Naive thymus-derived CD4-positive, alpha-beta T cell (primary cell): ENCODE results near the gene PACRG. TPM values are rescaled to one million over a fixed set of nuclear protein-coding genes. Genes with fewer than 3 reads are reported as not detected.
A peak's percentile ranks its signal among the peaks of the same experiment; 100 is the strongest.

Experiments
- ATAC-seq: fragments of 150-1000 bp; cut with Tn5 transposase; 2 replicates; pipeline ENCODE4 v1.10.0; 2021; ENCODE audit warnings: mild to moderate bottlenecking, moderate library complexity
- CTCF ChIA-PET: fragments of 350-600 bp; sonication (Branson Sonifier 250); formaldehyde crosslinking; loops from one replicate; lab custom pipeline; 2021; ENCODE audit warnings: antibody characterized with exemption; lab: Charles Lee
- POLR2A ChIA-PET: fragments of 350-600 bp; sonication (Branson Sonifier 250); formaldehyde crosslinking; loops from one replicate; lab custom pipeline; 2021; ENCODE audit warnings: antibody characterized with exemption, inconsistent platforms; lab: Charles Lee
- DNase-seq, 9 donors: peaks; one replicate each; pipeline versions ENCODE4 v3.0.0 to v3.0.0-alpha.2; 2020 to 2022; ENCODE audit warnings: mixed read lengths in 1 of 9
- H3K27ac ChIP-seq: one replicate; pipeline ENCODE4 v1.7.0; 2013; ENCODE audit warnings: mild to moderate bottlenecking, low read depth, low read length, moderate library complexity
- H3K27me3 ChIP-seq, 2 donors: one replicate each; pipeline ENCODE4 v1.7.0; 2013; ENCODE audit warnings: low read length in 2 of 2, mild to moderate bottlenecking in 2 of 2, moderate library complexity in 2 of 2; ENCODE audit not compliant: control insufficient read depth in 2 of 2, insufficient read depth in 2 of 2
- H3K36me3 ChIP-seq, 3 experiments: 1 replicate in 2 of 3; 2 replicates in 1 of 3; pipeline ENCODE4 v1.7.0; 2013; ENCODE audit warnings: low read length in 3 of 3, mild to moderate bottlenecking in 3 of 3, moderate library complexity in 1 of 3; ENCODE audit not compliant: insufficient read depth in 3 of 3, control insufficient read depth in 2 of 3
- H3K4me1 ChIP-seq, 2 donors: one replicate each; pipeline ENCODE4 v1.7.0; 2013; ENCODE audit warnings: low read length in 2 of 2, mild to moderate bottlenecking in 2 of 2, moderate library complexity in 1 of 2; ENCODE audit not compliant: control insufficient read depth in 2 of 2, insufficient read depth in 2 of 2
- H3K4me3 ChIP-seq: 2 replicates; pipeline ENCODE4 v1.7.0; 2013; ENCODE audit warnings: mild to moderate bottlenecking, low read length
- H3K9me3 ChIP-seq, 3 experiments: 1 replicate in 2 of 3; 2 replicates in 1 of 3; pipeline ENCODE4 v1.7.0; 2013; ENCODE audit warnings: low read length in 3 of 3; ENCODE audit not compliant: control insufficient read depth in 2 of 3
- H3K27ac Mint-ChIP-seq, 9 donors: one replicate each; pipeline ENCODE4 v1.8.0; 2020 to 2022; ENCODE audit warnings: mixed read lengths in 9 of 9, mild to moderate bottlenecking in 8 of 9, moderate library complexity in 5 of 9, inconsistent platforms in 2 of 9
- H3K27me3 Mint-ChIP-seq, 5 donors: one replicate each; pipeline ENCODE4 v1.8.0; 2021 to 2022; ENCODE audit warnings: mixed read lengths in 5 of 5, mild to moderate bottlenecking in 1 of 5
- H3K36me3 Mint-ChIP-seq, 5 donors: one replicate each; pipeline ENCODE4 v1.8.0; 2020 to 2022; ENCODE audit warnings: mixed read lengths in 5 of 5, mild to moderate bottlenecking in 3 of 5, inconsistent platforms in 1 of 5
- H3K4me1 Mint-ChIP-seq, 7 donors: one replicate each; pipeline ENCODE4 v1.8.0; 2020 to 2022; ENCODE audit warnings: mixed read lengths in 7 of 7, mild to moderate bottlenecking in 3 of 7, inconsistent platforms in 1 of 7
- H3K4me3 Mint-ChIP-seq, 10 donors: one replicate each; pipeline ENCODE4 v1.8.0; 2020 to 2022; ENCODE audit warnings: mild to moderate bottlenecking in 10 of 10, mixed read lengths in 10 of 10, moderate library complexity in 6 of 10, inconsistent platforms in 2 of 10
- H3K9me3 Mint-ChIP-seq, 11 donors: one replicate each; pipeline ENCODE4 v1.8.0; 2020 to 2022; ENCODE audit warnings: mixed read lengths in 11 of 11, mild to moderate bottlenecking in 4 of 11, inconsistent platforms in 1 of 11, moderate library complexity in 1 of 11
- intact Hi-C, 2 donors: fragments of 100-400 bp; cut with micrococcal nuclease; formaldehyde crosslinking; loops; one replicate each; pipeline ENCODE4 v1.15.1; 2023
- polyA plus RNA-seq, 2 donors: library from polyadenylated mRNA; unstranded; fragments of 300-500 nt; fragmentation: Illumina TruSeq; gene quantifications; one replicate each; pipeline ENCODE4 v1.2.3, GENCODE V29; 2021
- total RNA-seq, 6 experiments: library from RNA in 5 of 6; stranded (reverse) in 5 of 6; gene quantifications; 1 replicate in 5 of 6; 2 replicates in 1 of 6; pipeline ENCODE4 v1.2.3 and lab custom pipeline; 2021 to 2026

The PACRG gene
- total and polyA plus RNA-seq, 7 experiments from 2014 or later, result 0.89 to 2.2 (median 1.5) TPM; not detected in 1

- ChIA-PET CTCF (no interaction called here), POLR2A (no interaction called here)
- Histone ChIP-seq H3K4me3 (no peak overlapping the region), H3K36me3 (no peaks in the 10 kb centered on the region), H3K9me3 (no peaks in the 10 kb centered on the region), H3K27ac (no peak overlapping the region), H3K4me1 (no peaks in the 10 kb centered on the region), H3K27me3 (no peaks in the 10 kb centered on the region)
- no peaks in the 10 kb centered on the region for H3K9me3 Mint-ChIP-seq
- peaks cover 0 to 13% (median 0%) of the 10 kb centered on the region in 5 donors for H3K36me3 Mint-ChIP-seq
- no peak for DNase-seq
- intact Hi-C loops, result no loop called here
- no peak for ATAC-seq
- H3K4me1 Mint-ChIP-seq, result peaks cover 0 to 7% (median 0%) of the 10 kb centered on the region in 7 donors
- no peak overlapping the region for H3K4me3 Mint-ChIP-seq
- peak overlapping the region in 2 of 9 donors; percentile 8 to 72 for H3K27ac Mint-ChIP-seq
- H3K27me3 Mint-ChIP-seq, result no peaks in the 10 kb centered on the region
Measured at GRCh38 chr6:162706232-162706631, 21.5 kb upstream of the PACRG start.

GRCh38 chr6:162708971-162709370 lies 18.8 kb upstream of the PACRG start:
- POLR2A ChIA-PET, result no interaction called here
- H3K4me3 Mint-ChIP-seq, result no peak overlapping the region

GRCh38 chr6:162709431-162709830 lies 18.3 kb upstream of the PACRG start:
- Histone ChIP-seq H3K27ac (no peak overlapping the region), H3K9me3 (no peaks in the 10 kb centered on the region), H3K27me3 (no peaks in the 10 kb centered on the region), H3K36me3 (no peaks in the 10 kb centered on the region), H3K4me3 (no peak overlapping the region), H3K4me1 (no peaks in the 10 kb centered on the region)
- DNase-seq, result no peak
- CTCF ChIA-PET, result no interaction called here
- H3K27ac Mint-ChIP-seq, result no peak overlapping the region
- H3K9me3 Mint-ChIP-seq, result no peaks in the 10 kb centered on the region
- intact Hi-C loops, result no loop called here
- POLR2A ChIA-PET, result no interaction called here
- H3K4me3 Mint-ChIP-seq, result no peak overlapping the region
- H3K27me3 Mint-ChIP-seq, result no peaks in the 10 kb centered on the region
- H3K4me1 Mint-ChIP-seq, result peaks cover 0 to 7% (median 0%) of the 10 kb centered on the region in 7 donors
- H3K36me3 Mint-ChIP-seq, result peaks cover 0 to 27% (median 5%) of the 10 kb centered on the region in 5 donors
- ATAC-seq, result no peak

More at GRCh38 chr6:162708971-162709370, 18.8 kb upstream of the PACRG start:
- Histone ChIP-seq H3K9me3 (no peaks in the 10 kb centered on the region), H3K36me3 (no peaks in the 10 kb centered on the region), H3K27me3 (no peaks in the 10 kb centered on the region), H3K4me1 (no peaks in the 10 kb centered on the region), H3K4me3 (no peak overlapping the region), H3K27ac (no peak overlapping the region)
- CTCF ChIA-PET, result no interaction called here
- Mint-ChIP-seq H3K36me3 (peaks cover 0 to 26% (median 5%) of the 10 kb centered on the region in 5 donors), H3K9me3 (no peaks in the 10 kb centered on the region), H3K27ac (no peak overlapping the region), H3K27me3 (no peaks in the 10 kb centered on the region), H3K4me1 (peaks cover 0 to 7% (median 0%) of the 10 kb centered on the region in 7 donors)
- no peak for DNase-seq
- ATAC-seq, result no peak
- intact Hi-C loops, result no loop called here

- POLR2A ChIA-PET, result no interaction called here
- DNase-seq, result no peak
- peaks cover 0 to 7% (median 0%) of the 10 kb centered on the region in 7 donors for H3K4me1 Mint-ChIP-seq
- H3K36me3 Mint-ChIP-seq, result peaks cover 0 to 23% (median 3%) of the 10 kb centered on the region in 5 donors
- no peak overlapping the region for H3K27ac ChIP-seq
- no peak overlapping the region for H3K4me3 ChIP-seq
- H3K36me3 ChIP-seq, result no peaks in the 10 kb centered on the region
- intact Hi-C loops, result no loop called here
- no peaks in the 10 kb centered on the region for H3K9me3 Mint-ChIP-seq
- H3K4me3 Mint-ChIP-seq, result no peak overlapping the region
- H3K27me3 Mint-ChIP-seq, result no peaks in the 10 kb centered on the region
- no peak for ATAC-seq
- peak overlapping the region in 1 of 9 donors; percentile 25 for H3K27ac Mint-ChIP-seq
- H3K27me3 ChIP-seq, result no peaks in the 10 kb centered on the region
- no peaks in the 10 kb centered on the region for H3K9me3 ChIP-seq
- no peaks in the 10 kb centered on the region for H3K4me1 ChIP-seq
- CTCF ChIA-PET, result no interaction called here
Measured at GRCh38 chr6:162710419-162710818, 17.4 kb upstream of the PACRG start.

- no peaks in the 10 kb centered on the region for H3K9me3 ChIP-seq
- Mint-ChIP-seq H3K27me3 (no peaks in the 10 kb centered on the region), H3K9me3 (no peaks in the 10 kb centered on the region), H3K36me3 (peaks cover 0 to 23% (median 3%) of the 10 kb centered on the region in 5 donors), H3K4me3 (no peak overlapping the region), H3K4me1 (peaks cover 0 to 7% (median 0%) of the 10 kb centered on the region in 7 donors), H3K27ac (peak overlapping the region in 1 of 9 donors; percentile 25)
- intact Hi-C loops, result no loop called here
- no peak for ATAC-seq
- DNase-seq, result no peak
- H3K27me3 ChIP-seq, result no peaks in the 10 kb centered on the region
- H3K27ac ChIP-seq, result no peak overlapping the region
- H3K36me3 ChIP-seq, result no peaks in the 10 kb centered on the region
- no peaks in the 10 kb centered on the region for H3K4me1 ChIP-seq
- POLR2A ChIA-PET, result no interaction called here
- CTCF ChIA-PET, result no interaction called here
- H3K4me3 ChIP-seq, result no peak overlapping the region
Measured at GRCh38 chr6:162710936-162711335, 16.8 kb upstream of the PACRG start.

- Histone ChIP-seq H3K4me3 (no peak overlapping the region), H3K27ac (no peak overlapping the region), H3K9me3 (no peaks in the 10 kb centered on the region), H3K36me3 (no peaks in the 10 kb centered on the region), H3K4me1 (no peaks in the 10 kb centered on the region), H3K27me3 (no peaks in the 10 kb centered on the region)
- no peak for DNase-seq
- ChIA-PET POLR2A (no interaction called here), CTCF (no interaction called here)
- no peaks in the 10 kb centered on the region for H3K9me3 Mint-ChIP-seq
- no peak overlapping the region for H3K4me3 Mint-ChIP-seq
- ATAC-seq, result no peak
- peaks cover 0 to 23% (median 3%) of the 10 kb centered on the region in 5 donors for H3K36me3 Mint-ChIP-seq
- H3K27me3 Mint-ChIP-seq, result no peaks in the 10 kb centered on the region
- no peak overlapping the region for H3K27ac Mint-ChIP-seq
- peaks cover 0 to 3% (median 0%) of the 10 kb centered on the region in 7 donors for H3K4me1 Mint-ChIP-seq
- intact Hi-C loops, result no loop called here
Measured at GRCh38 chr6:162711376-162711775, 16.4 kb upstream of the PACRG start.

- CTCF ChIA-PET, result no interaction called here
- POLR2A ChIA-PET, result no interaction called here
- Histone ChIP-seq H3K4me1 (no peaks in the 10 kb centered on the region), H3K36me3 (no peaks in the 10 kb centered on the region), H3K27me3 (no peaks in the 10 kb centered on the region), H3K4me3 (no peak overlapping the region), H3K9me3 (no peaks in the 10 kb centered on the region), H3K27ac (no peak overlapping the region)
- Mint-ChIP-seq H3K27ac (peak overlapping the region in 1 of 9 donors; percentile 60), H3K9me3 (peaks cover 0 to 5% (median 0%) of the 10 kb centered on the region in 11 donors), H3K36me3 (peaks cover 0 to 26% (median 7%) of the 10 kb centered on the region in 5 donors), H3K4me1 (peaks cover 0 to 3% (median 0%) of the 10 kb centered on the region in 7 donors), H3K27me3 (no peaks in the 10 kb centered on the region), H3K4me3 (no peak overlapping the region)
- intact Hi-C loops, result no loop called here
- DNase-seq, result no peak
- no peak for ATAC-seq
Measured at GRCh38 chr6:162712694-162713093, 15.1 kb upstream of the PACRG start.
